ENCODE measurements around the gene DIDO1.

DNA sequence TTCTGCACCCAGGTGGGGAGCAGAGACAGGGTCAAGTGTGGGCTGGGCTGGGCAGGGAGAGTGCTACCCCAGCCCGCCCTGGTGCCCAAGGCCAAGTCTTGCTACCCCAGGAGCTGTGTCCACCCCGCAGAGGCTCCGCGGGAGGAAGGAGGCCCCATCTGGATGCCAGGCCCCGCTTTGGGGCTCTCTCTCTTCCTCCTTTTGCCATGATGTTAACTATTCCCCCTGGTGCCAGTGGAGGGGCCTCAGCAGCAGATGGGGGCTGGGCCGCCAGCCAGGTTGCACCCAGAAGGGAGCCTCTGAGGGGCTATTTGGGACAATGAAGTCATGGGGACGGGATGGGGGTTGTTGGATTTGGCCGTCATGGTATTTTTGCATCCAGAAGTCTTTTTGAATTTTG, 35.5 kb upstream of the DIDO1 start:
- TF ChIP-seq, protein P1, sequence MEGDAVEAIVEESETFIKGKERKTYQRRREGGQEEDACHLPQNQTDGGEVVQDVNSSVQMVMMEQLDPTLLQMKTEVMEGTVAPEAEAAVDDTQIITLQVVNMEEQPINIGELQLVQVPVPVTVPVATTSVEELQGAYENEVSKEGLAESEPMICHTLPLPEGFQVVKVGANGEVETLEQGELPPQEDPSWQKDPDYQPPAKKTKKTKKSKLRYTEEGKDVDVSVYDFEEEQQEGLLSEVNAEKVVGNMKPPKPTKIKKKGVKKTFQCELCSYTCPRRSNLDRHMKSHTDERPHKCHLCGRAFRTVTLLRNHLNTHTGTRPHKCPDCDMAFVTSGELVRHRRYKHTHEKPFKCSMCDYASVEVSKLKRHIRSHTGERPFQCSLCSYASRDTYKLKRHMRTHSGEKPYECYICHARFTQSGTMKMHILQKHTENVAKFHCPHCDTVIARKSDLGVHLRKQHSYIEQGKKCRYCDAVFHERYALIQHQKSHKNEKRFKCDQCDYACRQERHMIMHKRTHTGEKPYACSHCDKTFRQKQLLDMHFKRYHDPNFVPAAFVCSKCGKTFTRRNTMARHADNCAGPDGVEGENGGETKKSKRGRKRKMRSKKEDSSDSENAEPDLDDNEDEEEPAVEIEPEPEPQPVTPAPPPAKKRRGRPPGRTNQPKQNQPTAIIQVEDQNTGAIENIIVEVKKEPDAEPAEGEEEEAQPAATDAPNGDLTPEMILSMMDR (conservative IDR thresholded peaks at IDR 0.05; ENCODE audit: low read depth, low read length) = no peak
- no peak for TF ChIP-seq POLR2A (IDR thresholded peaks at IDR 0.05; ENCODE audit: low read depth, low read length)
- TF ChIP-seq, protein P2, sequence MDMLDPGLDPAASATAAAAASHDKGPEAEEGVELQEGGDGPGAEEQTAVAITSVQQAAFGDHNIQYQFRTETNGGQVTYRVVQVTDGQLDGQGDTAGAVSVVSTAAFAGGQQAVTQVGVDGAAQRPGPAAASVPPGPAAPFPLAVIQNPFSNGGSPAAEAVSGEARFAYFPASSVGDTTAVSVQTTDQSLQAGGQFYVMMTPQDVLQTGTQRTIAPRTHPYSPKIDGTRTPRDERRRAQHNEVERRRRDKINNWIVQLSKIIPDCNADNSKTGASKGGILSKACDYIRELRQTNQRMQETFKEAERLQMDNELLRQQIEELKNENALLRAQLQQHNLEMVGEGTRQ (IDR thresholded peaks at IDR 0.05; ENCODE audit: low read depth, low read length) = no peak
- no peak for TF ChIP-seq RAD21 (IDR thresholded peaks at IDR 0.05; ENCODE audit: low read length)
- no peak for TF ChIP-seq NFE2L2 (IDR thresholded peaks at IDR 0.05; ENCODE audit: low read depth, low read length)
- TF ChIP-seq CEBPB (IDR thresholded peaks at IDR 0.05; ENCODE audit: low read depth, low read length) = no peak
- no peak for TF ChIP-seq MAZ (IDR thresholded peaks at IDR 0.05; ENCODE audit: borderline replicate concordance, low read depth, low read length)
- TF ChIP-seq MXI1 (IDR thresholded peaks at IDR 0.05; ENCODE audit: borderline replicate concordance, low read depth, low read length) = no peak
- TF ChIP-seq, protein P3, sequence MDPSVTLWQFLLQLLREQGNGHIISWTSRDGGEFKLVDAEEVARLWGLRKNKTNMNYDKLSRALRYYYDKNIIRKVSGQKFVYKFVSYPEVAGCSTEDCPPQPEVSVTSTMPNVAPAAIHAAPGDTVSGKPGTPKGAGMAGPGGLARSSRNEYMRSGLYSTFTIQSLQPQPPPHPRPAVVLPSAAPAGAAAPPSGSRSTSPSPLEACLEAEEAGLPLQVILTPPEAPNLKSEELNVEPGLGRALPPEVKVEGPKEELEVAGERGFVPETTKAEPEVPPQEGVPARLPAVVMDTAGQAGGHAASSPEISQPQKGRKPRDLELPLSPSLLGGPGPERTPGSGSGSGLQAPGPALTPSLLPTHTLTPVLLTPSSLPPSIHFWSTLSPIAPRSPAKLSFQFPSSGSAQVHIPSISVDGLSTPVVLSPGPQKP (IDR thresholded peaks at IDR 0.05; ENCODE audit: borderline replicate concordance, low read depth, low read length) = no peak
- no peak for TF ChIP-seq SMC3 (IDR thresholded peaks at IDR 0.05; ENCODE audit: low read depth, low read length)
- TF ChIP-seq FOS (IDR thresholded peaks at IDR 0.05; ENCODE audit: low read depth, low read length) = no peak
- TF ChIP-seq RCOR1 (IDR thresholded peaks at IDR 0.05; ENCODE audit: insufficient replicate concordance, low read length) = no peak

Data from IMR-90 (cell line).